ENCODE results near the gene TOP3B.

DNA sequence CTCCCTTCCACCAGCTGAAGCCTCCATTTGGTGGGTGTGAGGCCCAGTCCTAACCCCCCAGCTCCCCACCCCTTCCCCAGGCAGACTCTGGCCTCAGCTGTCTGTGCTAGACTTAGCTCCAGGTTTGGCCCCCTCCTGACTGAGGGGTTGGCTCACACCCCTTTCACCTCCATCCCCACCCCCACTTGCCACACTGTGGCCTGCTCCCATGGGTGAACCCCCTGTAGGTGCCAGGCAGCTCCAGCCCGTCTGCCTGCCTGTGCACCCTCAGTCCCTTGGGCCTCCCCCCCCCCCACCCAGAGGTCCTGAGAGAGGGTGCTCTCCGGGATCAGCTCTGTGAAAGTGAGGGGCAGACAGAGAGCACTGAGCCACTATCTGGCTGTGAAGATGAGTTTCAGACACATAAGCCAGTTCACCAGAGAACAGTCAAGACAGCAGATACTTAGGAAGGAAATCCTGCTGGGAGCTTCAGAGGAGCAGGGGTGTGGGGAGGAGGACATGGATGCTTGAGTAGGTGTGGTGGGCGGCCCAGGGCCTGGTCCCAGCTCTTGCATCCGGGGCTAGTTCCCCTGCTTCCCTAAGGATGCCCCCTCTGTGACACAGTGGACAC, 66.2 kb downstream of the TOP3B start:
- TF ChIP-seq, protein P1, sequence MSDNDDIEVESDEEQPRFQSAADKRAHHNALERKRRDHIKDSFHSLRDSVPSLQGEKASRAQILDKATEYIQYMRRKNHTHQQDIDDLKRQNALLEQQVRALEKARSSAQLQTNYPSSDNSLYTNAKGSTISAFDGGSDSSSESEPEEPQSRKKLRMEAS (IDR thresholded peaks at IDR 0.05): no peak
- TF ChIP-seq, protein P2, sequence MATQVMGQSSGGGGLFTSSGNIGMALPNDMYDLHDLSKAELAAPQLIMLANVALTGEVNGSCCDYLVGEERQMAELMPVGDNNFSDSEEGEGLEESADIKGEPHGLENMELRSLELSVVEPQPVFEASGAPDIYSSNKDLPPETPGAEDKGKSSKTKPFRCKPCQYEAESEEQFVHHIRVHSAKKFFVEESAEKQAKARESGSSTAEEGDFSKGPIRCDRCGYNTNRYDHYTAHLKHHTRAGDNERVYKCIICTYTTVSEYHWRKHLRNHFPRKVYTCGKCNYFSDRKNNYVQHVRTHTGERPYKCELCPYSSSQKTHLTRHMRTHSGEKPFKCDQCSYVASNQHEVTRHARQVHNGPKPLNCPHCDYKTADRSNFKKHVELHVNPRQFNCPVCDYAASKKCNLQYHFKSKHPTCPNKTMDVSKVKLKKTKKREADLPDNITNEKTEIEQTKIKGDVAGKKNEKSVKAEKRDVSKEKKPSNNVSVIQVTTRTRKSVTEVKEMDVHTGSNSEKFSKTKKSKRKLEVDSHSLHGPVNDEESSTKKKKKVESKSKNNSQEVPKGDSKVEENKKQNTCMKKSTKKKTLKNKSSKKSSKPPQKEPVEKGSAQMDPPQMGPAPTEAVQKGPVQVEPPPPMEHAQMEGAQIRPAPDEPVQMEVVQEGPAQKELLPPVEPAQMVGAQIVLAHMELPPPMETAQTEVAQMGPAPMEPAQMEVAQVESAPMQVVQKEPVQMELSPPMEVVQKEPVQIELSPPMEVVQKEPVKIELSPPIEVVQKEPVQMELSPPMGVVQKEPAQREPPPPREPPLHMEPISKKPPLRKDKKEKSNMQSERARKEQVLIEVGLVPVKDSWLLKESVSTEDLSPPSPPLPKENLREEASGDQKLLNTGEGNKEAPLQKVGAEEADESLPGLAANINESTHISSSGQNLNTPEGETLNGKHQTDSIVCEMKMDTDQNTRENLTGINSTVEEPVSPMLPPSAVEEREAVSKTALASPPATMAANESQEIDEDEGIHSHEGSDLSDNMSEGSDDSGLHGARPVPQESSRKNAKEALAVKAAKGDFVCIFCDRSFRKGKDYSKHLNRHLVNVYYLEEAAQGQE (IDR thresholded peaks at IDR 0.05; ENCODE audit: low read depth): no peak
- TF ChIP-seq TEAD4 (IDR thresholded peaks at IDR 0.05) (no peak), TAF1 (IDR thresholded peaks at IDR 0.05; ENCODE audit: low read depth) (no peak)

All from Ishikawa (cell line).